Liver (tissue), 9 donors: ENCODE results near the gene CDK9. TPM values are rescaled to one million over a fixed set of nuclear protein-coding genes. Genes with fewer than 3 reads are reported as not detected.
A peak's percentile ranks its signal among the peaks of the same experiment; 100 is the strongest.

ENCODE experiments used
- DNase-seq: peaks from one replicate; pipeline ENCODE4 v3.0.0-alpha.2; 2017; ENCODE audit warnings: low spot score
- H3K27ac ChIP-seq, 2 donors: one replicate each; pipeline ENCODE4 v1.7.0; 2013; ENCODE audit warnings: inconsistent platforms in 2 of 2, low read length in 2 of 2, control low read depth in 1 of 2, low read depth in 1 of 2, mild to moderate bottlenecking in 1 of 2
- H3K27me3 ChIP-seq, 4 donors: one replicate each; pipeline versions ENCODE4 v1.6.1 to v1.7.0; 2013; ENCODE audit warnings: low read length in 3 of 4, inconsistent platforms in 1 of 4, mild to moderate bottlenecking in 1 of 4, moderate library complexity in 1 of 4; ENCODE audit not compliant: control insufficient read depth in 4 of 4, insufficient read depth in 4 of 4
- H3K36me3 ChIP-seq, 4 donors: one replicate each; pipeline versions ENCODE4 v1.6.1 to v1.7.0; 2013; ENCODE audit warnings: low read length in 3 of 4, mild to moderate bottlenecking in 3 of 4, low read depth in 1 of 4, moderate library complexity in 1 of 4; ENCODE audit not compliant: control insufficient read depth in 4 of 4, insufficient read depth in 3 of 4
- H3K4me1 ChIP-seq, 4 donors: one replicate each; pipeline versions ENCODE4 v1.6.1 to v1.7.0; 2013; ENCODE audit warnings: low read length in 3 of 4, mild to moderate bottlenecking in 3 of 4, moderate library complexity in 1 of 4; ENCODE audit not compliant: control insufficient read depth in 4 of 4, insufficient read depth in 4 of 4
- H3K4me3 ChIP-seq, 3 donors: one replicate each; pipeline versions ENCODE4 v1.6.1 to v1.7.0; 2013; ENCODE audit warnings: low read length in 3 of 3, control low read depth in 1 of 3, low read depth in 1 of 3, mild to moderate bottlenecking in 1 of 3
- H3K9ac ChIP-seq, 2 donors: one replicate each; pipeline ENCODE4 v1.7.0; 2013; ENCODE audit warnings: low read length in 2 of 2, mild to moderate bottlenecking in 2 of 2, moderate library complexity in 2 of 2, control low read depth in 1 of 2, low read depth in 1 of 2
- H3K9me3 ChIP-seq, 4 donors: one replicate each; pipeline versions ENCODE4 v1.6.1 to v1.7.0; 2013; ENCODE audit warnings: low read length in 3 of 4; ENCODE audit not compliant: control insufficient read depth in 4 of 4
- CTCF ChIP-seq: fragments of 150-350 bp; IDR thresholded peaks from 2 replicates; pipeline ENCODE4 v1.5.1; 2017; ENCODE audit warnings: improper control_type of control experiment, low read depth, low read length; ENCODE audit not compliant: missing input control
- EGR1 ChIP-seq, 2 donors: IDR thresholded peaks; 2 replicates each; pipeline ENCODE4 v1.6.1; 2016 to 2018; ENCODE audit warnings: antibody characterized with exemption in 2 of 2, low read depth in 2 of 2
- FOXA1 ChIP-seq: IDR thresholded peaks from 2 replicates; pipeline ENCODE4 v1.6.1; 2016; ENCODE audit warnings: antibody characterized with exemption
- FOXA2 ChIP-seq: IDR thresholded peaks from 2 replicates; pipeline ENCODE4 v1.6.1; 2016; ENCODE audit warnings: antibody characterized with exemption
- GABPA ChIP-seq, 2 donors: IDR thresholded peaks in 1 of 2; conservative IDR thresholded peaks in 1 of 2; 2 replicates each; pipeline ENCODE4 v1.6.1; 2016; ENCODE audit warnings: antibody characterized with exemption in 2 of 2, mild to moderate bottlenecking in 1 of 2, moderate library complexity in 1 of 2
- HNF4A ChIP-seq, 2 donors: conservative IDR thresholded peaks; 2 replicates each; pipeline ENCODE4 v1.6.1; 2016; ENCODE audit warnings: antibody characterized with exemption in 2 of 2, mild to moderate bottlenecking in 2 of 2
- HNF4G ChIP-seq: IDR thresholded peaks from 2 replicates; pipeline ENCODE4 v1.6.1; 2016; ENCODE audit warnings: antibody characterized with exemption
- JUND ChIP-seq, 2 donors: IDR thresholded peaks; 2 replicates each; pipeline ENCODE4 v1.6.1; 2016; ENCODE audit warnings: antibody characterized with exemption in 2 of 2
- MAX ChIP-seq: IDR thresholded peaks from 2 replicates; pipeline ENCODE4 v1.6.1; 2016; ENCODE audit warnings: antibody characterized with exemption
- NR2F2 ChIP-seq: IDR thresholded peaks from 2 replicates; pipeline ENCODE4 v1.6.1; 2016; ENCODE audit warnings: antibody characterized with exemption
- RAD21 ChIP-seq, 2 donors: IDR thresholded peaks; 2 replicates each; pipeline ENCODE4 v1.6.1; 2016; ENCODE audit warnings: antibody characterized with exemption in 2 of 2, mild to moderate bottlenecking in 2 of 2
- RXRA ChIP-seq, 2 donors: IDR thresholded peaks; 2 replicates each; pipeline ENCODE4 v1.6.1; 2017 to 2018; ENCODE audit warnings: antibody characterized with exemption in 2 of 2, mild to moderate bottlenecking in 1 of 2
- SP1 ChIP-seq: IDR thresholded peaks from 2 replicates; pipeline ENCODE4 v1.6.1; 2018; ENCODE audit warnings: antibody characterized with exemption, mild to moderate bottlenecking
- TAF1 ChIP-seq: conservative IDR thresholded peaks from 2 replicates; pipeline ENCODE4 v1.6.1; 2016; ENCODE audit warnings: antibody characterized with exemption, mild to moderate bottlenecking
- YY1 ChIP-seq: IDR thresholded peaks from 2 replicates; pipeline ENCODE4 v1.6.1; 2016; ENCODE audit warnings: antibody characterized with exemption, mild to moderate bottlenecking
- ZBTB33 ChIP-seq: IDR thresholded peaks from 2 replicates; pipeline ENCODE4 v1.6.1; 2016; ENCODE audit warnings: antibody characterized with exemption
- WGBS: extraction: QIAGEN DNeasy Blood & Tissue Kit; methylation state at CpG from one replicate; pipeline ENCODE4 v1.1.7; 2013; 5-methylcytosine and 5-hydroxymethylcytosine counted together
- polyA plus RNA-seq, 2 donors: library from polyadenylated mRNA; stranded (reverse) in 1 of 2; unstranded in 1 of 2; fragments of 200-250 nt in 1 of 2; fragments of >200 nt in 1 of 2; fragmentation: Nextera tagmentation in 1 of 2; extraction: Ambion mirVana in 1 of 2; gene quantifications; one replicate each; pipeline versions ENCODE4 v1.2.1 to v1.2.3, GENCODE V29; 2013 to 2015
- total RNA-seq, 2 donors: library from RNA; depleted of rRNA; stranded (reverse); fragments of >200 nt; gene quantifications; one replicate each; pipeline ENCODE4 v1.2.3, GENCODE V29; 2014
- TF ChIP-seq, protein P1 (sequence below): IDR thresholded peaks from 2 replicates; pipeline ENCODE4 v1.6.1; 2016; ENCODE audit warnings: antibody characterized with exemption
- TF ChIP-seq, protein P2 (sequence below): IDR thresholded peaks from 2 replicates; pipeline ENCODE4 v1.6.1; 2016; ENCODE audit warnings: antibody characterized with exemption, mild to moderate bottlenecking
- donor health status: healthy.
- donor health status: healthy.
- donor health status: healthy.
- donor health status: healthy.
- donor health status: healthy.

The CDK9 gene
- total and polyA plus RNA-seq, 4 donors: 31.8 to 41.4 (median 36.8) TPM

DNA sequence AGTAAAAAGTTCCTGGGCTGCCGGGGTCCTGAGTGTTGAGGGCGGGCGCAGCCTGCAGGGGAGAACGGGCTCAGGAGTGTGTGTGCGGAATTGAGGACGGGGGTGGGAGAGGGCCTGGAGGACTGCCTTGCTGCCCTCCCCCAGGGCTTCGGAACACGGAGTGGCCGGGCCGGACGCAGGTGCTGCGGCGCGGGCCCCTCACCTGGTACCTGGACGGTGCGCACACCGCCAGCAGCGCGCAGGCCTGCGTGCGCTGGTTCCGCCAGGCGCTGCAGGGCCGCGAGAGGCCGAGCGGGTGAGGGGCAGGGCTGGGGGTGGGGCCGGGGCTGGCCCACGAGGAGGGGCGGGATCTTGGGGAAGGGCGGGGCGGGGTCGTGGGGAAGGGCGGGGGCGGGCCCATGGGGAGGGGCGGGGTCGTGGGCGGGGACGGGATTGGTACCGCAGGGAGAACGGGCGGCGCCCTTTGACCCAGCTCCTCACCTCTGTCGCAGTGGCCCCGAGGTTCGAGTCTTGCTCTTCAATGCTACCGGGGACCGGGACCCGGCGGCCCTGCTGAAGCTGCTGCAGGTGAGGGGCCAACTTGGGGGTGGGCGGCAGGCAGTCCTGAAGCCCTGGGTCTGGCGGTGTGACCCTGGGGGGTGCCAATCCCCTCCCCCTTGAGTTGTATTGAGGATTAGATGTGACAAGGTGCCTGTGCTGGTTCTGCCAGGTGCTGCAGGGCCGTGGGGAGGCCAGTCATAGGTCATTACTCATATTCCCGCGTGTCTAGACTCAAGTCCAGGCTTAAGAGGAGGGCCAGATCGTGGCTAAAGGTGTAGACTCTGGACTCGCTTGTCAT lies 23.9 kb downstream of the CDK9 start:
- 34% methylated on average over 57 of the region's 57 CpGs for WGBS
- H3K36me3 ChIP-seq: peaks cover 19 to 46% (median 31%) of the 10 kb centered on the region in 4 donors
- H3K9me3 ChIP-seq: no peaks in the 10 kb centered on the region
- H3K27me3 ChIP-seq: no peaks in the 10 kb centered on the region
- peak overlapping the region in 1 of 3 donors; percentile 23 for H3K4me3 ChIP-seq
- peak; percentile 90 for DNase-seq
- no peak for TF ChIP-seq RXRA (IDR thresholded peaks at IDR 0.05)
- peak in 1 of 2 donors; percentile 5 for TF ChIP-seq RAD21 (IDR thresholded peaks at IDR 0.05)
- TF ChIP-seq SP1: peak; percentile 25
- no peak for TF ChIP-seq FOXA2
- no peak for TF ChIP-seq FOXA1
- no peak for TF ChIP-seq CTCF
- no peak for TF ChIP-seq EGR1 (IDR thresholded peaks at IDR 0.05; ENCODE audit: low read depth in 2 of 2)
- TF ChIP-seq NR2F2: no peak
- peak; percentile 20 to 22 for TF ChIP-seq HNF4A (conservative IDR thresholded peaks at IDR 0.05)
- no peak overlapping the region for H3K9ac ChIP-seq
- peaks cover 7 to 22% (median 12%) of the 10 kb centered on the region in 4 donors for H3K4me1 ChIP-seq
- peak overlapping the region; percentile 10 to 11 for H3K27ac ChIP-seq

- Histone ChIP-seq H3K4me3 (no peak overlapping the region), H3K36me3 (peaks cover 24 to 53% (median 34%) of the 10 kb centered on the region in 4 donors), H3K9ac (no peak overlapping the region), H3K27me3 (no peaks in the 10 kb centered on the region), H3K4me1 (peaks cover 7 to 22% (median 12%) of the 10 kb centered on the region in 4 donors), H3K27ac (peak overlapping the region in 1 of 2 donors; percentile 10), H3K9me3 (no peaks in the 10 kb centered on the region)
- TF ChIP-seq HNF4A (conservative IDR thresholded peaks at IDR 0.05): no peak
- no peak for TF ChIP-seq CTCF
- no peak for TF ChIP-seq YY1
- no peak for TF ChIP-seq NR2F2
- no peak for TF ChIP-seq JUND (IDR thresholded peaks at IDR 0.05)
- TF ChIP-seq RXRA (IDR thresholded peaks at IDR 0.05): no peak
- TF ChIP-seq EGR1 (IDR thresholded peaks at IDR 0.05; ENCODE audit: low read depth in 2 of 2): no peak
- TF ChIP-seq, protein P1, sequence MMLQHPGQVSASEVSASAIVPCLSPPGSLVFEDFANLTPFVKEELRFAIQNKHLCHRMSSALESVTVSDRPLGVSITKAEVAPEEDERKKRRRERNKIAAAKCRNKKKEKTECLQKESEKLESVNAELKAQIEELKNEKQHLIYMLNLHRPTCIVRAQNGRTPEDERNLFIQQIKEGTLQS: no peak
- no peak for TF ChIP-seq HNF4G
- no peak for TF ChIP-seq MAX
- no peak for TF ChIP-seq RAD21 (IDR thresholded peaks at IDR 0.05)
- TF ChIP-seq, protein P2, sequence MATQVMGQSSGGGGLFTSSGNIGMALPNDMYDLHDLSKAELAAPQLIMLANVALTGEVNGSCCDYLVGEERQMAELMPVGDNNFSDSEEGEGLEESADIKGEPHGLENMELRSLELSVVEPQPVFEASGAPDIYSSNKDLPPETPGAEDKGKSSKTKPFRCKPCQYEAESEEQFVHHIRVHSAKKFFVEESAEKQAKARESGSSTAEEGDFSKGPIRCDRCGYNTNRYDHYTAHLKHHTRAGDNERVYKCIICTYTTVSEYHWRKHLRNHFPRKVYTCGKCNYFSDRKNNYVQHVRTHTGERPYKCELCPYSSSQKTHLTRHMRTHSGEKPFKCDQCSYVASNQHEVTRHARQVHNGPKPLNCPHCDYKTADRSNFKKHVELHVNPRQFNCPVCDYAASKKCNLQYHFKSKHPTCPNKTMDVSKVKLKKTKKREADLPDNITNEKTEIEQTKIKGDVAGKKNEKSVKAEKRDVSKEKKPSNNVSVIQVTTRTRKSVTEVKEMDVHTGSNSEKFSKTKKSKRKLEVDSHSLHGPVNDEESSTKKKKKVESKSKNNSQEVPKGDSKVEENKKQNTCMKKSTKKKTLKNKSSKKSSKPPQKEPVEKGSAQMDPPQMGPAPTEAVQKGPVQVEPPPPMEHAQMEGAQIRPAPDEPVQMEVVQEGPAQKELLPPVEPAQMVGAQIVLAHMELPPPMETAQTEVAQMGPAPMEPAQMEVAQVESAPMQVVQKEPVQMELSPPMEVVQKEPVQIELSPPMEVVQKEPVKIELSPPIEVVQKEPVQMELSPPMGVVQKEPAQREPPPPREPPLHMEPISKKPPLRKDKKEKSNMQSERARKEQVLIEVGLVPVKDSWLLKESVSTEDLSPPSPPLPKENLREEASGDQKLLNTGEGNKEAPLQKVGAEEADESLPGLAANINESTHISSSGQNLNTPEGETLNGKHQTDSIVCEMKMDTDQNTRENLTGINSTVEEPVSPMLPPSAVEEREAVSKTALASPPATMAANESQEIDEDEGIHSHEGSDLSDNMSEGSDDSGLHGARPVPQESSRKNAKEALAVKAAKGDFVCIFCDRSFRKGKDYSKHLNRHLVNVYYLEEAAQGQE: no peak
- TF ChIP-seq GABPA (IDR thresholded peaks at IDR 0.05 in 1 of 2, conservative IDR thresholded peaks at IDR 0.05 in 1 of 2): no peak
- TF ChIP-seq ZBTB33: no peak
- no peak for TF ChIP-seq FOXA1
- TF ChIP-seq TAF1: no peak
- no peak for TF ChIP-seq FOXA2
- TF ChIP-seq SP1: no peak
- no peak for DNase-seq
- 96% methylated on average over 10 of the region's 10 CpGs for WGBS
Observed at GRCh38 chr9:127810378-127811187, 24.7 kb downstream of the CDK9 start.
